SK-N-SH (cell line): Measurements from ENCODE around the gene TP73. TPM values are rescaled to one million over a fixed set of nuclear protein-coding genes. Genes with fewer than 3 reads are reported as not detected.

Experiments
- CTCF ChIA-PET: fragments of 300-600, 350-600 bp; formaldehyde crosslinking; extraction: SDS; loops from one replicate; lab custom pipeline; 2021; lab: Yijun Ruan, JAX
- POLR2A ChIA-PET: fragments of 350-600 bp; sonication (Branson Sonifier 250); formaldehyde crosslinking; extraction: SDS; loops from one replicate; lab custom pipeline; 2020; ENCODE audit warnings: antibody characterized with exemption, inconsistent platforms; lab: Yijun Ruan, JAX
- DNase-seq: peaks from one replicate; pipeline ENCODE4 v3.0.0; 2012
- H2AFZ ChIP-seq: fragments of 200-600 bp; sonication (generic); 2 replicates; pipeline ENCODE4 v1.8.1; 2016; ENCODE audit warnings: antibody characterized with exemption, mild to moderate bottlenecking, low read depth
- H3F3A ChIP-seq: fragments of 200-600 bp; sonication (generic); replicated peaks from 2 replicates; pipeline ENCODE3; 2016; ENCODE audit warnings: antibody characterized with exemption, mild to moderate bottlenecking; ENCODE audit not compliant: insufficient read depth
- H3K27ac ChIP-seq, 2 experiments: fragments of 200-500 bp in 1 of 2; fragments of 200-600 bp in 1 of 2; sonication (Bioruptor generic) in 1 of 2; sonication (generic), shearing (Covaris generic) in 1 of 2; 2 replicates each; pipeline versions ENCODE4 v1.5.1 to v1.6.1; 2014 to 2016; ENCODE audit warnings: low read depth in 2 of 2, inconsistent platforms in 1 of 2, low read length in 1 of 2, mild to moderate bottlenecking in 1 of 2, mixed read lengths in 1 of 2
- H3K27me3 ChIP-seq: fragments of 200-600 bp; sonication (generic), shearing (Covaris generic); 2 replicates; pipeline ENCODE4 v1.6.1; 2016; ENCODE audit warnings: mixed run types; ENCODE audit not compliant: insufficient read depth
- H3K36me3 ChIP-seq, 2 experiments: fragments of 200-500 bp in 1 of 2; fragments of 200-600 bp in 1 of 2; sonication (Bioruptor generic) in 1 of 2; sonication (generic) in 1 of 2; replicated peaks in 1 of 2; 2 replicates each; pipeline versions ENCODE3 to v1.5.1; 2014 to 2016; ENCODE audit warnings: low read length in 1 of 2, mild to moderate bottlenecking in 1 of 2; ENCODE audit not compliant: insufficient read depth in 2 of 2, control insufficient read depth in 1 of 2
- H3K4me1 ChIP-seq, 2 experiments: fragments of 200-500 bp in 1 of 2; fragments of 200-600 bp in 1 of 2; sonication (Bioruptor generic) in 1 of 2; sonication (generic), shearing (Covaris generic) in 1 of 2; 2 replicates each; pipeline versions ENCODE4 v1.5.1 to v1.6.1; 2014 to 2016; ENCODE audit warnings: low read depth in 1 of 2, low read length in 1 of 2, mixed run types in 1 of 2; ENCODE audit not compliant: insufficient read depth in 2 of 2, control insufficient read depth in 1 of 2
- H3K4me2 ChIP-seq: fragments of 200-600 bp; sonication (generic), shearing (Covaris generic); 2 replicates; pipeline ENCODE4 v1.6.1; 2017; ENCODE audit warnings: mixed run types
- H3K4me3 ChIP-seq, 2 experiments: fragments of 200-500 bp in 1 of 2; fragments of 200-600 bp in 1 of 2; sonication (Bioruptor generic) in 1 of 2; sonication (generic), shearing (Covaris generic) in 1 of 2; 2 replicates each; pipeline versions ENCODE4 v1.5.1 to v1.8.1; 2014 to 2016; ENCODE audit warnings: low read depth in 2 of 2, inconsistent platforms in 1 of 2, low read length in 1 of 2, mild to moderate bottlenecking in 1 of 2, mixed read lengths in 1 of 2, moderate library complexity in 1 of 2
- H3K79me2 ChIP-seq: fragments of 200-600 bp; sonication (generic); 2 replicates; pipeline ENCODE4 v1.8.1; 2017; ENCODE audit warnings: mild to moderate bottlenecking; ENCODE audit not compliant: insufficient read depth
- H3K9ac ChIP-seq: fragments of 200-600 bp; sonication (generic); 2 replicates; pipeline ENCODE4 v1.6.1; 2017; ENCODE audit warnings: mixed run types
- H3K9me2 ChIP-seq: fragments of 200-600 bp; sonication (generic); 2 replicates; pipeline ENCODE4 v1.6.1; 2017; ENCODE audit warnings: mixed run types
- H3K9me3 ChIP-seq: fragments of 200-600 bp; sonication (generic); 2 replicates; pipeline ENCODE4 v1.6.1; 2017; ENCODE audit warnings: mixed run types, mild to moderate bottlenecking, moderate library complexity
- H4K20me1 ChIP-seq: fragments of 200-600 bp; sonication (generic); 2 replicates; pipeline ENCODE4 v1.6.1; 2017; ENCODE audit warnings: mild to moderate bottlenecking, mixed run types; ENCODE audit not compliant: insufficient read depth
- CTCF ChIP-seq: fragments of 200-600 bp; sonication (generic); IDR thresholded peaks from 2 replicates; pipeline ENCODE4 v1.6.1; 2017; ENCODE audit warnings: antibody characterized with exemption, mild to moderate bottlenecking, moderate library complexity
- FOSL2 ChIP-seq: IDR thresholded peaks from 2 replicates; pipeline ENCODE4 v1.4.0; 2012; ENCODE audit warnings: low read depth, mild to moderate bottlenecking, moderate library complexity, borderline replicate concordance
- FOXM1 ChIP-seq: IDR thresholded peaks from 2 replicates; pipeline ENCODE4 v1.4.0; 2012; ENCODE audit warnings: low read depth, mild to moderate bottlenecking
- GATA2 ChIP-seq: sonication (generic); formaldehyde crosslinking; IDR thresholded peaks from 2 replicates; pipeline ENCODE4 v1.5.0; 2020; ENCODE audit warnings: mild to moderate bottlenecking, missing genetic modification reagents
- IRF3 ChIP-seq: fragments of 150-350 bp; IDR thresholded peaks from 2 replicates; pipeline ENCODE4 v1.6.1; 2016; ENCODE audit warnings: mild to moderate bottlenecking, low read depth, low read length
- MXI1 ChIP-seq: IDR thresholded peaks from 2 replicates; pipeline ENCODE4 v1.6.1; 2012; ENCODE audit warnings: mild to moderate bottlenecking, low read depth, low read length, improper control_type of control experiment
- NFIC ChIP-seq: IDR thresholded peaks from 2 replicates; pipeline ENCODE4 v1.4.0; 2012; ENCODE audit warnings: borderline replicate concordance
- PBX3 ChIP-seq: IDR thresholded peaks from 2 replicates; pipeline ENCODE4; 2012
- RAD21 ChIP-seq: IDR thresholded peaks from 2 replicates; pipeline ENCODE4 v1.6.1; 2012; ENCODE audit warnings: mild to moderate bottlenecking, low read length
- RCOR1 ChIP-seq: fragments of 150-350 bp; IDR thresholded peaks from 2 replicates; pipeline ENCODE4 v1.6.1; 2017; ENCODE audit warnings: antibody characterized with exemption, low read length
- REST ChIP-seq: IDR thresholded peaks from 2 replicates; pipeline ENCODE4 v1.6.1; 2012; ENCODE audit warnings: mild to moderate bottlenecking, low read depth, low read length, moderate library complexity
- SIN3A ChIP-seq: IDR thresholded peaks from 2 replicates; pipeline ENCODE4 v1.6.1; 2012; ENCODE audit warnings: low read depth, mild to moderate bottlenecking, low read length, moderate library complexity, borderline replicate concordance
- USF1 ChIP-seq: IDR thresholded peaks from 2 replicates; pipeline ENCODE4 v1.4.0; 2012; ENCODE audit warnings: low read depth, borderline replicate concordance
- WGBS: methylation state at CpG from one replicate; pipeline ENCODE4 v1.1.6; 2017; ENCODE audit warnings: low lambda C conversion rate; 5-methylcytosine and 5-hydroxymethylcytosine counted together
- polyA plus RNA-seq, 3 experiments: library from polyadenylated mRNA; depleted of rRNA; stranded (reverse); fragments of >200 nt; gene quantifications; 2 replicates each; pipeline ENCODE4 v1.2.3, GENCODE V29; 2012

Gene TP73
- polyA plus RNA-seq, 1 of the 3 experiments (the other 2 are of a cell fraction), result 0.64 TPM

- CTCF ChIA-PET, result interaction anchor here (0.6 to 1.7 kb wide), 10 partner anchors 10 to 242 kb away, joined by 3 to 13 read pairs (median 4); no protein-coding TSS in a partner anchor
- peaks cover 0 to 11% of the 10 kb centered on the region in 2 experiments for H3K36me3 ChIP-seq
- H3K27ac ChIP-seq, result peak overlapping the region in 1 of 2 experiments; percentile 92; a peak in 2 of 4 replicates
- peak; percentile 44; the same call in 1 of the 2 replicates for TF ChIP-seq GATA2 (CRISPR knock-in tag)
- no peak for TF ChIP-seq FOXM1
- peaks cover 0 to 67% of the 10 kb centered on the region in 2 experiments; a peak in 1 of 4 replicates for H3K4me1 ChIP-seq
- POLR2A ChIA-PET, result interaction anchor here (0.7 to 2.2 kb wide), 4 partner anchors 18 to 46 kb away, joined by 3 to 14 read pairs (median 6); partner anchors contain the start of gene LRRC47
- H3K4me3 ChIP-seq, result no peak overlapping the region
- H3K4me2 ChIP-seq, result peak overlapping the region; percentile 24; the same call in 1 of the 2 replicates
- DNase-seq, result no peak
- H3K27me3 ChIP-seq, result no peaks in the 10 kb centered on the region
- WGBS, result 71% methylated on average over 15 of the region's 17 CpGs
- H3K79me2 ChIP-seq, result no peaks in the 10 kb centered on the region
- no peaks in the 10 kb centered on the region for H3K9me2 ChIP-seq
- H3K9me3 ChIP-seq, result no peaks in the 10 kb centered on the region
- H3F3A ChIP-seq, result peaks cover 5% of the 10 kb centered on the region
- H4K20me1 ChIP-seq, result no peaks in the 10 kb centered on the region
- no peak overlapping the region for H2AFZ ChIP-seq
- H3K9ac ChIP-seq, result no peak overlapping the region
These were observed 122.7 kb downstream of the TP73 start for GRCh38 chr1:3774946-3775489.

GRCh38 chr1:3775490-3776230, 123.3 kb downstream of the TP73 start:
- CTCF ChIA-PET, result interaction anchor here (0.6 to 1.7 kb wide), 18 partner anchors 9 to 285 kb away, joined by 3 to 13 read pairs (median 4); no protein-coding TSS in a partner anchor

More at GRCh38 chr1:3775490-3776230, 123.3 kb downstream of the TP73 start:
- peaks cover 0 to 67% of the 10 kb centered on the region in 2 experiments; a peak in 1 of 4 replicates for H3K4me1 ChIP-seq
- peak overlapping the region; percentile 24; the same call in 1 of the 2 replicates for H3K4me2 ChIP-seq
- H3K9ac ChIP-seq, result no peak overlapping the region
- no peaks in the 10 kb centered on the region for H3K9me2 ChIP-seq
- TF ChIP-seq CTCF, result peak; percentile 24; the same call in 1 of the 2 replicates
- TF ChIP-seq REST, result no peak
- TF ChIP-seq RCOR1, result no peak
- no peak for TF ChIP-seq PBX3
- TF ChIP-seq USF1, result no peak
- TF ChIP-seq SIN3A, result peak; percentile 14; the same call in 1 of the 2 replicates
- TF ChIP-seq FOSL2, result no peak
- TF ChIP-seq RAD21, result peak; percentile 47
- peak; percentile 19; the same call in 1 of the 2 replicates for TF ChIP-seq NFIC
- no peak for TF ChIP-seq IRF3
- peak; percentile 73 for TF ChIP-seq MXI1
- TF ChIP-seq, all 33 proteins: peak for 5
- POLR2A ChIA-PET, result interaction anchor here (0.7 to 2.2 kb wide), 4 partner anchors 17 to 45 kb away, joined by 3 to 14 read pairs (median 6); partner anchors contain the start of gene LRRC47
- peak overlapping the region in 1 of 2 experiments; percentile 92; a peak in 2 of 4 replicates for H3K27ac ChIP-seq
- no peak overlapping the region for H2AFZ ChIP-seq
- H4K20me1 ChIP-seq, result no peaks in the 10 kb centered on the region
- no peaks in the 10 kb centered on the region for H3K79me2 ChIP-seq
- DNase-seq, result peak; percentile 87
- H3F3A ChIP-seq, result peaks cover 5% of the 10 kb centered on the region
- H3K27me3 ChIP-seq, result no peaks in the 10 kb centered on the region
- H3K36me3 ChIP-seq, result peaks cover 0 to 16% of the 10 kb centered on the region in 2 experiments
- H3K9me3 ChIP-seq, result no peaks in the 10 kb centered on the region
- WGBS, result 56% methylated on average over 12 of the region's 27 CpGs
- H3K4me3 ChIP-seq, result no peak overlapping the region
